Measurements from ENCODE around the gene ADAT1.

DNA sequence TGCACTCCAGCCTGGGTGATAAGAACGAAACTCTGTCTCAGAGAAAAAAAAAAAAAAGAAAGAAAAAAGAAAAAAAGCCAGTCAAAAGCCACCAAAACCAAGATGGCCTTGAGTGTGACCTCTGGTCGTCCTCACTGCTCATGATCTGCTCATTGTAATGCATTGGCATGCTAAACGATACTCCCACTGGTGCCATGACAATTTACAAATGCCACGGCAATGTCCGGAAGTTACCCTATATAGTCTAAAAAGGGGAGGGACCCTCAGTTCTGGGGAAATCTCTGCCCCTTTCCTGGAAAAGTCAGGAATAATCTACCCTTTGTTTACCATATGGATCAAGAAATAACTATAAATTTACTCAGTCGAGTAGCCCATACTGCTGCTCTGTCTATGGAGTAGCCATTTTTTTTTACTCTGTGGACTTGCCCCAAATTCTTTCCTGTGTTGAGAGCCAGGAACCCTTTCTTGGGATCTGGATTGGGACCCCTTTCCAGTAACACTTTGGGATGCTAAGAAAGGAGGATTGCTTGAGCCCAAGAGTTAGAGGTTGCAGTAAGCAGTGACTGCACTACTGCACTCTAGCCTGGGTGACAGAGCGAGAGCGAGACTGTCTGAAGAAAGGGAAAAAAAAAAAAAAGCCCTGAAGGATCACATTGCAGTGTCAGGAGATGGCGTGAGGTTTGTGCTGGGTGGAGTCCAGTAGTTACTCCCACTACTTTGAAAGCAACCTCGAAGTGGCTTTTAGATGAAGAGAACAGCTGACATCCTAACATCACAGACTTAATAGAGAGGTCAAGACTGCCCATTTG is 63.3 kb downstream of the ADAT1 start:
- TF ChIP-seq, protein P1, sequence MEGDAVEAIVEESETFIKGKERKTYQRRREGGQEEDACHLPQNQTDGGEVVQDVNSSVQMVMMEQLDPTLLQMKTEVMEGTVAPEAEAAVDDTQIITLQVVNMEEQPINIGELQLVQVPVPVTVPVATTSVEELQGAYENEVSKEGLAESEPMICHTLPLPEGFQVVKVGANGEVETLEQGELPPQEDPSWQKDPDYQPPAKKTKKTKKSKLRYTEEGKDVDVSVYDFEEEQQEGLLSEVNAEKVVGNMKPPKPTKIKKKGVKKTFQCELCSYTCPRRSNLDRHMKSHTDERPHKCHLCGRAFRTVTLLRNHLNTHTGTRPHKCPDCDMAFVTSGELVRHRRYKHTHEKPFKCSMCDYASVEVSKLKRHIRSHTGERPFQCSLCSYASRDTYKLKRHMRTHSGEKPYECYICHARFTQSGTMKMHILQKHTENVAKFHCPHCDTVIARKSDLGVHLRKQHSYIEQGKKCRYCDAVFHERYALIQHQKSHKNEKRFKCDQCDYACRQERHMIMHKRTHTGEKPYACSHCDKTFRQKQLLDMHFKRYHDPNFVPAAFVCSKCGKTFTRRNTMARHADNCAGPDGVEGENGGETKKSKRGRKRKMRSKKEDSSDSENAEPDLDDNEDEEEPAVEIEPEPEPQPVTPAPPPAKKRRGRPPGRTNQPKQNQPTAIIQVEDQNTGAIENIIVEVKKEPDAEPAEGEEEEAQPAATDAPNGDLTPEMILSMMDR (IDR thresholded peaks at IDR 0.05): no peak
- TF ChIP-seq ZFX (IDR thresholded peaks at IDR 0.05; ENCODE audit: borderline replicate concordance): no peak

Measured in 22Rv1 (cell line).